Adrenal gland (tissue), 12 donors: Measurements from ENCODE around the gene NDUFA8. TPM values are rescaled to one million over a fixed set of nuclear protein-coding genes. Genes with fewer than 3 reads are reported as not detected.

Experiments
- DNase-seq, 7 donors: peaks; one replicate each; pipeline ENCODE4 v3.0.0-alpha.2; 2019 to 2020
- H3K27ac ChIP-seq, 5 donors: fragments of 200-600 bp; sonication (generic) in 4 of 5; 1 replicate in 3 of 5; 2 replicates in 2 of 5; pipeline versions ENCODE4 v1.5.1 to v1.8.0; 2016 to 2020; ENCODE audit warnings: mild to moderate bottlenecking in 1 of 5
- H3K27me3 ChIP-seq: fragments of 200-600 bp; 2 replicates; pipeline ENCODE4 v1.8.0; 2021
- H3K36me3 ChIP-seq, 2 donors: fragments of 200-600 bp; replicated peaks in 1 of 2; 1 replicate in 1 of 2; 2 replicates in 1 of 2; pipeline versions ENCODE4 v1.5.1 to v1.8.0; 2018 to 2022
- H3K4me1 ChIP-seq, 2 donors: fragments of 200-600 bp; replicated peaks in 1 of 2; 1 replicate in 1 of 2; 2 replicates in 1 of 2; pipeline versions ENCODE4 v1.5.1 to v1.8.0; 2018 to 2021
- H3K4me3 ChIP-seq, 4 donors: fragments of 200-600 bp; sonication (generic) in 3 of 4; one replicate each; pipeline ENCODE4 v1.5.1; 2016 to 2018
- H3K9me3 ChIP-seq, 3 donors: fragments of 200-600 bp; sonication (generic) in 1 of 3; replicated peaks in 1 of 3; 1 replicate in 2 of 3; 2 replicates in 1 of 3; pipeline versions ENCODE4 v1.5.1 to v1.8.0; 2016 to 2021
- POLR2A ChIP-seq, 2 donors: fragments of 450-650 bp; IDR thresholded peaks; one replicate each; pipeline ENCODE4 v1.6.1; 2017; ENCODE audit warnings: antibody characterized with exemption in 2 of 2, mild to moderate bottlenecking in 2 of 2, moderate library complexity in 1 of 2
- WGBS, 4 donors: extraction: QIAGEN DNeasy Blood & Tissue Kit in 2 of 4; methylation state at CpG; one replicate each; pipeline versions ENCODE4 v1.1.5 to v1.1.7; 2013 to 2017; 5-methylcytosine and 5-hydroxymethylcytosine counted together
- intact Hi-C, 2 donors: fragments of 100-400 bp; cut with DNase I; formaldehyde crosslinking; loops; one replicate each; pipeline versions ENCODE4 v1.14.1 to v1.15.0; 2022 to 2023
- polyA plus RNA-seq, 3 donors: library from polyadenylated mRNA; stranded (reverse); fragments of 200-250 nt in 2 of 3; fragments of 350-450 nt in 1 of 3; fragmentation: Illumina TruSeq in 1 of 3; extraction: RNeasy Lipid Tissue Mini Kit (QIAGEN cat#74804) in 1 of 3; gene quantifications; one replicate each; pipeline ENCODE4 v1.2.3, GENCODE V29; 2013 to 2014
- total RNA-seq, 9 donors: library from RNA; depleted of rRNA in 4 of 9; stranded (reverse); fragments of >200 nt in 4 of 9; fragments of 120-200 nt in 1 of 9; fragmentation: NEBNext Ultra II Directional in 1 of 9; extraction: Animal tissue kit (Norgen Biotek cat#: 25700) in 1 of 9; gene quantifications; one replicate each; pipeline versions ENCODE4 v1.1.0 to v1.2.4, GENCODE V29; 2013 to 2023
- TF ChIP-seq, protein P1 (sequence below), 6 experiments: fragments of 450-650 bp in 4 of 6; fragments of 200-600 bp in 2 of 6; sonication (generic) in 1 of 6; IDR thresholded peaks; 1 replicate in 5 of 6; 2 replicates in 1 of 6; pipeline versions ENCODE4 v1.5.1 to v1.8.0; 2016 to 2021; ENCODE audit warnings: antibody characterized with exemption in 6 of 6, mild to moderate bottlenecking in 2 of 6, moderate library complexity in 1 of 6
- donor health status: healthy with polysubstance abuse.
- donor health status: Bipolar disorder and iron deficiency.
- donor health status: DM: yes; HTN: yes; CAD: no.
- donor health status: DM: no; HTN: no; CAD: no.
- donor health status: DM: no; HTN: no; CAD: no.
- donor health status: DM: yes; HTN: yes; CAD: no.

Gene NDUFA8
- total and polyA plus RNA-seq, 12 donors = 34.5 to 182 (median 70.8) TPM

DNA sequence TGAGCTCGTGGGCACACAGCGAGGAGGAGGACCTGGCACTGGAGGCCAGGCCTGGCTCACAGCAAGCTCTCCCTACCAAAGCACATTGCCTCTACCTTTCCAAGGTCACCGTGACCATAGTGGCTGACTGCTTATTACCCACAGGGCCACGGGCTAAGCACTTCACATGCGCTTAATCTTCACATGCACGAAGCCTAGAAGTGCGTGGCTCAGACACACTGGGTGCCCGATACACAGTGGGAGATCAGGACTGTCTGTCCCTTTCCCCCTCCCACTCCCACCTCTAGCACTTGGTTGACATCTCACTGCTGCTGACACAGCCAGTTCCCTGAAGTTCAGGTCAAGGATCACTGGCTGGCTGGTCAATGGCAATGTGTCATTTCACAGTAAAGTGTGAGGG, 45.6 kb upstream of the NDUFA8 start:
- no peak for DNase-seq
- intact Hi-C loops = no loop called here
- 50 to 84% (median 82%) methylated on average over 2 to 8 of the region's 8 CpGs for WGBS, 4 donors
- no peaks in the 10 kb centered on the region for H3K36me3 ChIP-seq
- no peak overlapping the region for H3K4me3 ChIP-seq
- H3K9me3 ChIP-seq = no peaks in the 10 kb centered on the region
- H3K27ac ChIP-seq = no peak overlapping the region
- no peaks in the 10 kb centered on the region for H3K4me1 ChIP-seq
- H3K27me3 ChIP-seq = peaks cover 4% of the 10 kb centered on the region
- TF ChIP-seq, protein P1, sequence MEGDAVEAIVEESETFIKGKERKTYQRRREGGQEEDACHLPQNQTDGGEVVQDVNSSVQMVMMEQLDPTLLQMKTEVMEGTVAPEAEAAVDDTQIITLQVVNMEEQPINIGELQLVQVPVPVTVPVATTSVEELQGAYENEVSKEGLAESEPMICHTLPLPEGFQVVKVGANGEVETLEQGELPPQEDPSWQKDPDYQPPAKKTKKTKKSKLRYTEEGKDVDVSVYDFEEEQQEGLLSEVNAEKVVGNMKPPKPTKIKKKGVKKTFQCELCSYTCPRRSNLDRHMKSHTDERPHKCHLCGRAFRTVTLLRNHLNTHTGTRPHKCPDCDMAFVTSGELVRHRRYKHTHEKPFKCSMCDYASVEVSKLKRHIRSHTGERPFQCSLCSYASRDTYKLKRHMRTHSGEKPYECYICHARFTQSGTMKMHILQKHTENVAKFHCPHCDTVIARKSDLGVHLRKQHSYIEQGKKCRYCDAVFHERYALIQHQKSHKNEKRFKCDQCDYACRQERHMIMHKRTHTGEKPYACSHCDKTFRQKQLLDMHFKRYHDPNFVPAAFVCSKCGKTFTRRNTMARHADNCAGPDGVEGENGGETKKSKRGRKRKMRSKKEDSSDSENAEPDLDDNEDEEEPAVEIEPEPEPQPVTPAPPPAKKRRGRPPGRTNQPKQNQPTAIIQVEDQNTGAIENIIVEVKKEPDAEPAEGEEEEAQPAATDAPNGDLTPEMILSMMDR (IDR thresholded peaks at IDR 0.05) = no peak
- no peak for TF ChIP-seq POLR2A (IDR thresholded peaks at IDR 0.05)

DNA sequence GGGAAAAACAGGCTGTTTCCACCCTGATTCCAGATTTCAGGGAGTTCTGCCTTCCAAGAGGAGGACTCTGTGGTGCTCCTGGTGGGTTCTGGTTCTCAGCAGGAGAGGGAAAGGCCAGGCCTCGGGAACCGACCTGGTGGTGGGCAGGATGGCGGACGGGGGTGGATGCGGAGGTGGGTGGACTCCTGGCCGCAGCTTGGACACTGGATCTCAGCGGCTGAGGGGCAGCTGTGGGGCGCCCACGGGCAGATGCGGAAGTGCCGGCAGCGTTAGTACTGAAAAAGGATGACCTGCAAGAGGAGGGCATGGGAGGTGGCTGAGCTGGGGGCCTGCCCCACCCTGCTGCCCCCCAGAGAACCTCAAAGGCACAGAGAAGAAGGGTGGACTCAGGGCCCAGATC, 44.9 kb upstream of the NDUFA8 start:
- TF ChIP-seq, protein P1 (IDR thresholded peaks at IDR 0.05) = no peak
- no peak for TF ChIP-seq POLR2A (IDR thresholded peaks at IDR 0.05)
- no peak for DNase-seq
- Histone ChIP-seq H3K4me1 (no peaks in the 10 kb centered on the region), H3K9me3 (no peaks in the 10 kb centered on the region), H3K4me3 (no peak overlapping the region), H3K27me3 (peaks cover 3% of the 10 kb centered on the region), H3K27ac (no peak overlapping the region), H3K36me3 (no peaks in the 10 kb centered on the region)
- intact Hi-C loops = no loop called here
- 90 to 96% (median 93%) methylated on average over 10 to 12 of the region's 12 CpGs for WGBS, 4 donors

DNA sequence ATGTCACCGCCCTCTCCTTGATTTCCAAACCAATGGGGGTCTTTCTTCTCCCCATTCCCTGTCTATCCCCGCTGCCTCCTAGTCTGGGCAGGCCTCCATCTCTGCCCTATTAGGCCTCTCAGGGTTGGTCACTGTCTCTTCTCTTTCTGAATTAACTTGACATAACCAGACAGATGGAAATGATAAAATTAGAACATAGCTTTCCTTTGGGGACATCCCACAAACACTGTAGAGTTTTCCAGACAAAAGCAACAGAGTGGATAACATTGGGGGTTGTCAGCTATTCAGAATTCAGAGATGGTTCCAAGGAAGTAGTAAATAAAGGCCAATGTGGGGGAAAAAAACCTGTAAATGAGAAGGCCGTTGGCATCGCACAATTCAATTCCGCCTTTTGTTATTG, 44.5 kb upstream of the NDUFA8 start:
- H3K4me1 ChIP-seq = no peaks in the 10 kb centered on the region
- intact Hi-C loops = no loop called here
- no peak overlapping the region for H3K27ac ChIP-seq
- H3K9me3 ChIP-seq = no peaks in the 10 kb centered on the region
- WGBS, 4 donors = 89 to 95% (median 93%) methylated on average over 5 of the region's 5 CpGs
- H3K4me3 ChIP-seq = no peak overlapping the region
- H3K36me3 ChIP-seq = no peaks in the 10 kb centered on the region
- no peak for TF ChIP-seq POLR2A (IDR thresholded peaks at IDR 0.05)
- TF ChIP-seq, protein P1 (IDR thresholded peaks at IDR 0.05) = no peak
- H3K27me3 ChIP-seq = no peaks in the 10 kb centered on the region
- DNase-seq = no peak

DNA sequence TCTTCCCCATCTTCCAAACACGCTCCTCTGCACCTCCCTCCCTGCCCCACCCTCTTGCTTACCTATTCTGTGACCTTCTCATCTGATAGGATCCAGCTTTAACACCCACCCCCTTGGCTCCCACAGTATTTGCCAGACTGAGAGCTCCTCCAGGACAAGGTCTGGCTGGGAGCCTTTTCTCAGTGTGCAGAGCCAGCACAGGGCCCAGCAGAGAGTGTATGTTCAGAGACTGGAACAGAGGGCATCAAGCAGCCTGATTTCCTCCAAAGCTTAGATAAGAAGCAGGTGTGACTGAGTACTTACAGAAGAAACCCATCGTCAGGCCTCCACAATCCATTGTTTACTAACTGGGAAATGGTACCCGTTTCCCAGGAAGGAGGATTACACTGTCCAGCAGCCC, 42.5 kb upstream of the NDUFA8 start:
- no peak for TF ChIP-seq POLR2A (IDR thresholded peaks at IDR 0.05)
- TF ChIP-seq, protein P1 (IDR thresholded peaks at IDR 0.05) = no peak
- intact Hi-C loops = no loop called here
- Histone ChIP-seq H3K4me1 (no peaks in the 10 kb centered on the region), H3K27me3 (peaks cover 11% of the 10 kb centered on the region), H3K9me3 (no peaks in the 10 kb centered on the region), H3K36me3 (no peaks in the 10 kb centered on the region), H3K27ac (no peak overlapping the region), H3K4me3 (no peak overlapping the region)
- no peak for DNase-seq
- WGBS, 4 donors = 82 to 91% (median 85%) methylated on average over 3 of the region's 3 CpGs
